Adrenal gland (tissue), 12 donors: ENCODE data around the gene LYRM2. TPM values are rescaled to one million over a fixed set of nuclear protein-coding genes. Genes with fewer than 3 reads are reported as not detected.
"Not testable (repeated sequence)": the region's sequence is repeated elsewhere in the genome, so short reads cannot be mapped to it uniquely, and the experiment has no call there.

Experiments used
- DNase-seq, 7 donors: peaks; one replicate each; pipeline ENCODE4 v3.0.0-alpha.2; 2019 to 2020
- H3K27ac ChIP-seq, 5 donors: fragments of 200-600 bp; sonication (generic) in 4 of 5; 1 replicate in 3 of 5; 2 replicates in 2 of 5; pipeline versions ENCODE4 v1.5.1 to v1.8.0; 2016 to 2020; ENCODE audit warnings: mild to moderate bottlenecking in 1 of 5
- H3K27me3 ChIP-seq: fragments of 200-600 bp; 2 replicates; pipeline ENCODE4 v1.8.0; 2021
- H3K36me3 ChIP-seq, 2 donors: fragments of 200-600 bp; replicated peaks in 1 of 2; 1 replicate in 1 of 2; 2 replicates in 1 of 2; pipeline versions ENCODE4 v1.5.1 to v1.8.0; 2018 to 2022
- H3K4me1 ChIP-seq, 2 donors: fragments of 200-600 bp; replicated peaks in 1 of 2; 1 replicate in 1 of 2; 2 replicates in 1 of 2; pipeline versions ENCODE4 v1.5.1 to v1.8.0; 2018 to 2021
- H3K4me3 ChIP-seq, 4 donors: fragments of 200-600 bp; sonication (generic) in 3 of 4; one replicate each; pipeline ENCODE4 v1.5.1; 2016 to 2018
- H3K9me3 ChIP-seq, 3 donors: fragments of 200-600 bp; sonication (generic) in 1 of 3; replicated peaks in 1 of 3; 1 replicate in 2 of 3; 2 replicates in 1 of 3; pipeline versions ENCODE4 v1.5.1 to v1.8.0; 2016 to 2021
- POLR2A ChIP-seq, 2 donors: fragments of 450-650 bp; IDR thresholded peaks; one replicate each; pipeline ENCODE4 v1.6.1; 2017; ENCODE audit warnings: antibody characterized with exemption in 2 of 2, mild to moderate bottlenecking in 2 of 2, moderate library complexity in 1 of 2
- WGBS, 4 donors: extraction: QIAGEN DNeasy Blood & Tissue Kit in 2 of 4; methylation state at CpG; one replicate each; pipeline versions ENCODE4 v1.1.5 to v1.1.7; 2013 to 2017; 5-methylcytosine and 5-hydroxymethylcytosine counted together
- intact Hi-C, 2 donors: fragments of 100-400 bp; cut with DNase I; formaldehyde crosslinking; loops; one replicate each; pipeline versions ENCODE4 v1.14.1 to v1.15.0; 2022 to 2023
- polyA plus RNA-seq, 3 donors: library from polyadenylated mRNA; stranded (reverse); fragments of 200-250 nt in 2 of 3; fragments of 350-450 nt in 1 of 3; fragmentation: Illumina TruSeq in 1 of 3; extraction: RNeasy Lipid Tissue Mini Kit (QIAGEN cat#74804) in 1 of 3; gene quantifications; one replicate each; pipeline ENCODE4 v1.2.3, GENCODE V29; 2013 to 2014
- total RNA-seq, 9 donors: library from RNA; depleted of rRNA in 4 of 9; stranded (reverse); fragments of >200 nt in 4 of 9; fragments of 120-200 nt in 1 of 9; fragmentation: NEBNext Ultra II Directional in 1 of 9; extraction: Animal tissue kit (Norgen Biotek cat#: 25700) in 1 of 9; gene quantifications; one replicate each; pipeline versions ENCODE4 v1.1.0 to v1.2.4, GENCODE V29; 2013 to 2023
- TF ChIP-seq, protein P1 (sequence below), 6 experiments: fragments of 450-650 bp in 4 of 6; fragments of 200-600 bp in 2 of 6; sonication (generic) in 1 of 6; IDR thresholded peaks; 1 replicate in 5 of 6; 2 replicates in 1 of 6; pipeline versions ENCODE4 v1.5.1 to v1.8.0; 2016 to 2021; ENCODE audit warnings: antibody characterized with exemption in 6 of 6, mild to moderate bottlenecking in 2 of 6, moderate library complexity in 1 of 6
- donor health status: healthy with polysubstance abuse.
- donor health status: Bipolar disorder and iron deficiency.
- donor health status: DM: yes; HTN: yes; CAD: no.
- donor health status: DM: no; HTN: no; CAD: no.
- donor health status: DM: no; HTN: no; CAD: no.
- donor health status: DM: yes; HTN: yes; CAD: no.

Gene LYRM2
- total and polyA plus RNA-seq, 12 donors: 10.2 to 97.7 (median 40.3) TPM

DNA sequence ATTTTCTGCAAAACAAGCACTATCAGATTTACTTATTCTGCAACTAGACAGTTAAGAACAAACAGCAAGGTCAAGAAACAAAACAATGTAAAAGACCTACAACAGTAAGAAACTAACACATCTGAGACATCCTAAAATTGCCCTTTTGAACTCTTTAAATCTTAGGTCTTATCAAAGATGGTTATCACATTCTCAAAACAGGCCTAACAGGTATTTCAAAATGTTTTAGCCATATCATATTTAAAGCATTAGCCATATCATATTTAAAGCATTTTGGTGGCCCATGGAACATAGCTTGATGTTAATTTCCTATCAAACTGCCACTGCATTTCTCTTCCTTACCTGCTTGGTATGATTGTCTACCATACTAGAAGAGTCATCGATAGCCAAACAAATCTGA, 11.1 kb upstream of the LYRM2 start:
- no peaks in the 10 kb centered on the region for H3K4me1 ChIP-seq
- no peaks in the 10 kb centered on the region for H3K27me3 ChIP-seq
- TF ChIP-seq, protein P1, sequence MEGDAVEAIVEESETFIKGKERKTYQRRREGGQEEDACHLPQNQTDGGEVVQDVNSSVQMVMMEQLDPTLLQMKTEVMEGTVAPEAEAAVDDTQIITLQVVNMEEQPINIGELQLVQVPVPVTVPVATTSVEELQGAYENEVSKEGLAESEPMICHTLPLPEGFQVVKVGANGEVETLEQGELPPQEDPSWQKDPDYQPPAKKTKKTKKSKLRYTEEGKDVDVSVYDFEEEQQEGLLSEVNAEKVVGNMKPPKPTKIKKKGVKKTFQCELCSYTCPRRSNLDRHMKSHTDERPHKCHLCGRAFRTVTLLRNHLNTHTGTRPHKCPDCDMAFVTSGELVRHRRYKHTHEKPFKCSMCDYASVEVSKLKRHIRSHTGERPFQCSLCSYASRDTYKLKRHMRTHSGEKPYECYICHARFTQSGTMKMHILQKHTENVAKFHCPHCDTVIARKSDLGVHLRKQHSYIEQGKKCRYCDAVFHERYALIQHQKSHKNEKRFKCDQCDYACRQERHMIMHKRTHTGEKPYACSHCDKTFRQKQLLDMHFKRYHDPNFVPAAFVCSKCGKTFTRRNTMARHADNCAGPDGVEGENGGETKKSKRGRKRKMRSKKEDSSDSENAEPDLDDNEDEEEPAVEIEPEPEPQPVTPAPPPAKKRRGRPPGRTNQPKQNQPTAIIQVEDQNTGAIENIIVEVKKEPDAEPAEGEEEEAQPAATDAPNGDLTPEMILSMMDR (IDR thresholded peaks at IDR 0.05): no peak
- no peak for TF ChIP-seq POLR2A (IDR thresholded peaks at IDR 0.05)
- DNase-seq: no peak
- H3K9me3 ChIP-seq: no peaks in the 10 kb centered on the region
- intact Hi-C loops: no loop called here
- no peak overlapping the region for H3K4me3 ChIP-seq
- WGBS, 4 donors: 91 to 100% (median 95%) methylated on average over 1 of the region's 1 CpG
- peaks cover 0 to 61% of the 10 kb centered on the region in 2 donors for H3K36me3 ChIP-seq
- H3K27ac ChIP-seq: no peak overlapping the region

GRCh38 chr6:89644864-89645263, 6.3 kb upstream of the LYRM2 start:
- Histone ChIP-seq H3K27me3 (no peaks in the 10 kb centered on the region), H3K4me3 (no peak overlapping the region), H3K36me3 (peaks cover 0 to 50% of the 10 kb centered on the region in 2 donors), H3K4me1 (no peaks in the 10 kb centered on the region), H3K9me3 (no peaks in the 10 kb centered on the region), H3K27ac (no peak overlapping the region)
- intact Hi-C loops: no loop called here
- TF ChIP-seq, protein P1 (IDR thresholded peaks at IDR 0.05): no peak
- no peak for TF ChIP-seq POLR2A (IDR thresholded peaks at IDR 0.05)
- WGBS, 4 donors: 82 to 95% (median 94%) methylated on average over 4 of the region's 4 CpGs
- no peak for DNase-seq

GRCh38 chr6:89643406-89643805, 4.9 kb upstream of the LYRM2 start:
- no peak overlapping the region for H3K4me3 ChIP-seq
- H3K36me3 ChIP-seq: peaks cover 0 to 50% of the 10 kb centered on the region in 2 donors
- peak in 1 of 7 donors; percentile 8 for DNase-seq
- peaks cover 0 to 9% of the 10 kb centered on the region in 2 donors for H3K4me1 ChIP-seq
- no peaks in the 10 kb centered on the region for H3K27me3 ChIP-seq
- TF ChIP-seq, protein P1 (IDR thresholded peaks at IDR 0.05): no peak
- TF ChIP-seq POLR2A (IDR thresholded peaks at IDR 0.05): no peak
- WGBS, 4 donors: 55 to 90% (median 62%) methylated on average over 2 to 3 of the region's 3 CpGs
- intact Hi-C loops: no loop called here
- no peak overlapping the region for H3K27ac ChIP-seq
- no peaks in the 10 kb centered on the region for H3K9me3 ChIP-seq

DNA sequence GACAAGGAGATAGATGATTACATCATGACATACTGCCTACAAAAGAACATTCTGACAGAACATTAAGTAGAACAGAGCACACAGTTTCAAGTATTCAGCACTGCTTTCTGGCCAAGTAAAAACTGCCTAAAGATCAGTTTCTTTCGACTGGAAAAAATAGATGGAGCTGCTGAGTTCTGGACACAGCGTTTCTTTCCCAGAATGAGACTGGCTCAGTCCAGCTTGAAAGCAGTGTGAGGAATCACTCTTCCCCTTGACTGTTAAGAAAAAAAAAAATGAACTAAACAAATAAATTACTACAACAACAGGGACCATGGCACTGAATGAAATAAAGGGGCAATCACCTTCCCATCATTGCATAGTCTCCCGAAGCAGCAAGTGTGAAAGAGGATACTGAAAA, 4.4 kb upstream of the LYRM2 start:
- no peak overlapping the region for H3K27ac ChIP-seq
- no peaks in the 10 kb centered on the region for H3K9me3 ChIP-seq
- H3K4me3 ChIP-seq: no peak overlapping the region
- H3K4me1 ChIP-seq: peaks cover 0 to 10% of the 10 kb centered on the region in 2 donors
- TF ChIP-seq POLR2A (IDR thresholded peaks at IDR 0.05): no peak
- TF ChIP-seq, protein P1 (IDR thresholded peaks at IDR 0.05): no peak
- intact Hi-C loops: no loop called here
- no peak for DNase-seq
- WGBS, 4 donors: 69 to 82% (median 80%) methylated on average over 3 of the region's 3 CpGs
- peaks cover 0 to 47% of the 10 kb centered on the region in 2 donors for H3K36me3 ChIP-seq
- H3K27me3 ChIP-seq: no peaks in the 10 kb centered on the region

DNA sequence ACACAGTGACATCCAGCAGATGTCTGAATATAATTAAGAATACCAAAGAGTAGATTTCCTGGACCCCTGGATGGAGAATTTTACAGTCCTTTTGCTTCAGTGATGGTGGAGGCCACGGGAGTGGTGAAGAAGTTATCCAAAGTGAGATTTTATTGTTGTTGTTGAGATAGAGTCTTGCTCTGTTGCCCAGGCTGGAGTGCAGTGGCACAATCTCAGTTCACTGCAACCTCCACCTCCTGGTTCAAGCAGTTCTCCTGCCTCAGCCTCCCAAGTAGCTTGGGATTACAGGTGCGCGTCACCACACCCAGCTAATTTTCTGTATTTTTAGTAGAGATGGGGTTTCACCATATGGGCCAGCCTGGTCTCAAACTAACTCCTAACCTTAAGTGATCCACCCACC, 3.0 kb upstream of the LYRM2 start:
- H3K9me3 ChIP-seq, H3K4me3 ChIP-seq, H3K27me3 ChIP-seq, intact Hi-C loops, H3K27ac ChIP-seq, DNase-seq: not testable (repeated sequence)
- peaks cover 0 to 34% of the 10 kb centered on the region in 2 donors for H3K36me3 ChIP-seq
- WGBS, 4 donors: 98 to 100% (median 99%) methylated on average over 3 of the region's 3 CpGs
- peaks cover 0 to 15% of the 10 kb centered on the region in 2 donors for H3K4me1 ChIP-seq
